ENCODE measurements around the gene PORCN. TPM values are rescaled to one million over a fixed set of nuclear protein-coding genes. Genes with fewer than 3 reads are reported as not detected.

Gene PORCN
- total RNA-seq, 1 experiment from 2014 or later = 16.4 TPM

DNA sequence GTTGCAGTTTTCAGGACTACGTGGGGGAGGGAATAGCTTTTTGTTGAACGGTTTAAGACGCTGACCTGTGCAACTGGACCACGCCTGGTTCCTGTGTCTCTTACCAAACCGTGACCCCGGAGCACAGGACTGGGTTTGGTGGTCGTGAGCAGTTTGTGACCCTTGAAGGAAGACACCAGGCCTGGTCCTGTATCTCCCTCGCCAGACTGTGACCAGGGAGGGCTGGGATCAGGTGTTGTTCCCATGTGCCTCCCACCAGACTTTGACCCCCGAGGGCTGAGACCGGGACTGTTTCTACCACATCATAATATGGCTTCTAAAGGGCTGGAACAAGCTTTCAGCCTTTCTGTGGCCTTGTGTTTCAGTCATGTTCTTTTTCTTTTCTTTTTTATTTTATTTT is 13.5 kb downstream of the PORCN start:
- no peak for DNase-seq (ENCODE audit: low spot score)
- Mint-ChIP-seq H3K4me3 (peak overlapping the region; percentile 82), H3K27ac (peak overlapping the region; percentile 53), H3K27me3 (ENCODE audit: low read depth) (no peaks in the 10 kb centered on the region), H3K9me3 (no peaks in the 10 kb centered on the region), H3K4me1 (peaks cover 11% of the 10 kb centered on the region), H3K36me3 (peaks cover 15% of the 10 kb centered on the region)
- TF ChIP-seq, protein P1, sequence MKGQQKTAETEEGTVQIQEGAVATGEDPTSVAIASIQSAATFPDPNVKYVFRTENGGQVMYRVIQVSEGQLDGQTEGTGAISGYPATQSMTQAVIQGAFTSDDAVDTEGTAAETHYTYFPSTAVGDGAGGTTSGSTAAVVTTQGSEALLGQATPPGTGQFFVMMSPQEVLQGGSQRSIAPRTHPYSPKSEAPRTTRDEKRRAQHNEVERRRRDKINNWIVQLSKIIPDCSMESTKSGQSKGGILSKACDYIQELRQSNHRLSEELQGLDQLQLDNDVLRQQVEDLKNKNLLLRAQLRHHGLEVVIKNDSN (CRISPR knock-in tag; IDR thresholded peaks at IDR 0.05) = no peak
- TF ChIP-seq, protein P2, sequence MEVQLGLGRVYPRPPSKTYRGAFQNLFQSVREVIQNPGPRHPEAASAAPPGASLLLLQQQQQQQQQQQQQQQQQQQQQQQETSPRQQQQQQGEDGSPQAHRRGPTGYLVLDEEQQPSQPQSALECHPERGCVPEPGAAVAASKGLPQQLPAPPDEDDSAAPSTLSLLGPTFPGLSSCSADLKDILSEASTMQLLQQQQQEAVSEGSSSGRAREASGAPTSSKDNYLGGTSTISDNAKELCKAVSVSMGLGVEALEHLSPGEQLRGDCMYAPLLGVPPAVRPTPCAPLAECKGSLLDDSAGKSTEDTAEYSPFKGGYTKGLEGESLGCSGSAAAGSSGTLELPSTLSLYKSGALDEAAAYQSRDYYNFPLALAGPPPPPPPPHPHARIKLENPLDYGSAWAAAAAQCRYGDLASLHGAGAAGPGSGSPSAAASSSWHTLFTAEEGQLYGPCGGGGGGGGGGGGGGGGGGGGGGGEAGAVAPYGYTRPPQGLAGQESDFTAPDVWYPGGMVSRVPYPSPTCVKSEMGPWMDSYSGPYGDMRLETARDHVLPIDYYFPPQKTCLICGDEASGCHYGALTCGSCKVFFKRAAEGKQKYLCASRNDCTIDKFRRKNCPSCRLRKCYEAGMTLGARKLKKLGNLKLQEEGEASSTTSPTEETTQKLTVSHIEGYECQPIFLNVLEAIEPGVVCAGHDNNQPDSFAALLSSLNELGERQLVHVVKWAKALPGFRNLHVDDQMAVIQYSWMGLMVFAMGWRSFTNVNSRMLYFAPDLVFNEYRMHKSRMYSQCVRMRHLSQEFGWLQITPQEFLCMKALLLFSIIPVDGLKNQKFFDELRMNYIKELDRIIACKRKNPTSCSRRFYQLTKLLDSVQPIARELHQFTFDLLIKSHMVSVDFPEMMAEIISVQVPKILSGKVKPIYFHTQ (CRISPR knock-in tag; IDR thresholded peaks at IDR 0.05) = no peak
- TF ChIP-seq NR3C1 (CRISPR knock-in tag; conservative IDR thresholded peaks at IDR 0.05; ENCODE audit: low read depth) (no peak), CREM (CRISPR knock-in tag; IDR thresholded peaks at IDR 0.05) (no peak), ZNF317 (CRISPR knock-in tag; IDR thresholded peaks at IDR 0.05; ENCODE audit: borderline replicate concordance, low read depth) (no peak), CREB1 (CRISPR knock-in tag; IDR thresholded peaks at IDR 0.05) (no peak), GRHL2 (CRISPR knock-in tag; IDR thresholded peaks at IDR 0.05; ENCODE audit: insufficient replicate concordance, severe bottlenecking) (no peak)
- TF ChIP-seq, protein P3, sequence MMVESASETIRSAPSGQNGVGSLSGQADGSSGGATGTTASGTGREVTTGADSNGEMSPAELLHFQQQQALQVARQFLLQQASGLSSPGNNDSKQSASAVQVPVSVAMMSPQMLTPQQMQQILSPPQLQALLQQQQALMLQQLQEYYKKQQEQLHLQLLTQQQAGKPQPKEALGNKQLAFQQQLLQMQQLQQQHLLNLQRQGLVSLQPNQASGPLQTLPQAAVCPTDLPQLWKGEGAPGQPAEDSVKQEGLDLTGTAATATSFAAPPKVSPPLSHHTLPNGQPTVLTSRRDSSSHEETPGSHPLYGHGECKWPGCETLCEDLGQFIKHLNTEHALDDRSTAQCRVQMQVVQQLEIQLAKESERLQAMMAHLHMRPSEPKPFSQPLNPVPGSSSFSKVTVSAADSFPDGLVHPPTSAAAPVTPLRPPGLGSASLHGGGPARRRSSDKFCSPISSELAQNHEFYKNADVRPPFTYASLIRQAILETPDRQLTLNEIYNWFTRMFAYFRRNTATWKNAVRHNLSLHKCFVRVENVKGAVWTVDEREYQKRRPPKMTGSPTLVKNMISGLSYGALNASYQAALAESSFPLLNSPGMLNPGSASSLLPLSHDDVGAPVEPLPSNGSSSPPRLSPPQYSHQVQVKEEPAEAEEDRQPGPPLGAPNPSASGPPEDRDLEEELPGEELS (CRISPR knock-in tag; IDR thresholded peaks at IDR 0.05) = no peak
- TF ChIP-seq, protein P4, sequence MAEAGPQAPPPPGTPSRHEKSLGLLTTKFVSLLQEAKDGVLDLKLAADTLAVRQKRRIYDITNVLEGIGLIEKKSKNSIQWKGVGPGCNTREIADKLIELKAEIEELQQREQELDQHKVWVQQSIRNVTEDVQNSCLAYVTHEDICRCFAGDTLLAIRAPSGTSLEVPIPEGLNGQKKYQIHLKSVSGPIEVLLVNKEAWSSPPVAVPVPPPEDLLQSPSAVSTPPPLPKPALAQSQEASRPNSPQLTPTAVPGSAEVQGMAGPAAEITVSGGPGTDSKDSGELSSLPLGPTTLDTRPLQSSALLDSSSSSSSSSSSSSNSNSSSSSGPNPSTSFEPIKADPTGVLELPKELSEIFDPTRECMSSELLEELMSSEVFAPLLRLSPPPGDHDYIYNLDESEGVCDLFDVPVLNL (CRISPR knock-in tag; IDR thresholded peaks at IDR 0.05; ENCODE audit: borderline replicate concordance, low read depth) = no peak
- TF ChIP-seq, protein P5, sequence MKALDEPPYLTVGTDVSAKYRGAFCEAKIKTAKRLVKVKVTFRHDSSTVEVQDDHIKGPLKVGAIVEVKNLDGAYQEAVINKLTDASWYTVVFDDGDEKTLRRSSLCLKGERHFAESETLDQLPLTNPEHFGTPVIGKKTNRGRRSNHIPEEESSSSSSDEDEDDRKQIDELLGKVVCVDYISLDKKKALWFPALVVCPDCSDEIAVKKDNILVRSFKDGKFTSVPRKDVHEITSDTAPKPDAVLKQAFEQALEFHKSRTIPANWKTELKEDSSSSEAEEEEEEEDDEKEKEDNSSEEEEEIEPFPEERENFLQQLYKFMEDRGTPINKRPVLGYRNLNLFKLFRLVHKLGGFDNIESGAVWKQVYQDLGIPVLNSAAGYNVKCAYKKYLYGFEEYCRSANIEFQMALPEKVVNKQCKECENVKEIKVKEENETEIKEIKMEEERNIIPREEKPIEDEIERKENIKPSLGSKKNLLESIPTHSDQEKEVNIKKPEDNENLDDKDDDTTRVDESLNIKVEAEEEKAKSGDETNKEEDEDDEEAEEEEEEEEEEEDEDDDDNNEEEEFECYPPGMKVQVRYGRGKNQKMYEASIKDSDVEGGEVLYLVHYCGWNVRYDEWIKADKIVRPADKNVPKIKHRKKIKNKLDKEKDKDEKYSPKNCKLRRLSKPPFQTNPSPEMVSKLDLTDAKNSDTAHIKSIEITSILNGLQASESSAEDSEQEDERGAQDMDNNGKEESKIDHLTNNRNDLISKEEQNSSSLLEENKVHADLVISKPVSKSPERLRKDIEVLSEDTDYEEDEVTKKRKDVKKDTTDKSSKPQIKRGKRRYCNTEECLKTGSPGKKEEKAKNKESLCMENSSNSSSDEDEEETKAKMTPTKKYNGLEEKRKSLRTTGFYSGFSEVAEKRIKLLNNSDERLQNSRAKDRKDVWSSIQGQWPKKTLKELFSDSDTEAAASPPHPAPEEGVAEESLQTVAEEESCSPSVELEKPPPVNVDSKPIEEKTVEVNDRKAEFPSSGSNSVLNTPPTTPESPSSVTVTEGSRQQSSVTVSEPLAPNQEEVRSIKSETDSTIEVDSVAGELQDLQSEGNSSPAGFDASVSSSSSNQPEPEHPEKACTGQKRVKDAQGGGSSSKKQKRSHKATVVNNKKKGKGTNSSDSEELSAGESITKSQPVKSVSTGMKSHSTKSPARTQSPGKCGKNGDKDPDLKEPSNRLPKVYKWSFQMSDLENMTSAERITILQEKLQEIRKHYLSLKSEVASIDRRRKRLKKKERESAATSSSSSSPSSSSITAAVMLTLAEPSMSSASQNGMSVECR (CRISPR knock-in tag; IDR thresholded peaks at IDR 0.05; ENCODE audit: borderline replicate concordance) = no peak
- TF ChIP-seq, protein P6, sequence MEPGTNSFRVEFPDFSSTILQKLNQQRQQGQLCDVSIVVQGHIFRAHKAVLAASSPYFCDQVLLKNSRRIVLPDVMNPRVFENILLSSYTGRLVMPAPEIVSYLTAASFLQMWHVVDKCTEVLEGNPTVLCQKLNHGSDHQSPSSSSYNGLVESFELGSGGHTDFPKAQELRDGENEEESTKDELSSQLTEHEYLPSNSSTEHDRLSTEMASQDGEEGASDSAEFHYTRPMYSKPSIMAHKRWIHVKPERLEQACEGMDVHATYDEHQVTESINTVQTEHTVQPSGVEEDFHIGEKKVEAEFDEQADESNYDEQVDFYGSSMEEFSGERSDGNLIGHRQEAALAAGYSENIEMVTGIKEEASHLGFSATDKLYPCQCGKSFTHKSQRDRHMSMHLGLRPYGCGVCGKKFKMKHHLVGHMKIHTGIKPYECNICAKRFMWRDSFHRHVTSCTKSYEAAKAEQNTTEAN (CRISPR knock-in tag; IDR thresholded peaks at IDR 0.05) = no peak
- no peak for ATAC-seq
- CTCF ChIA-PET = interaction anchor here (0.6 to 1.2 kb wide), 4 partner anchors 18 to 1024 kb away, joined by 3 to 4 read pairs (median 4); no protein-coding TSS in a partner anchor
- POLR2A ChIA-PET = interaction anchor here (0.6 to 1.3 kb wide), 2 partner anchors 54 to 701 kb away, joined by 4 to 9 read pairs; no protein-coding TSS in a partner anchor

DNA sequence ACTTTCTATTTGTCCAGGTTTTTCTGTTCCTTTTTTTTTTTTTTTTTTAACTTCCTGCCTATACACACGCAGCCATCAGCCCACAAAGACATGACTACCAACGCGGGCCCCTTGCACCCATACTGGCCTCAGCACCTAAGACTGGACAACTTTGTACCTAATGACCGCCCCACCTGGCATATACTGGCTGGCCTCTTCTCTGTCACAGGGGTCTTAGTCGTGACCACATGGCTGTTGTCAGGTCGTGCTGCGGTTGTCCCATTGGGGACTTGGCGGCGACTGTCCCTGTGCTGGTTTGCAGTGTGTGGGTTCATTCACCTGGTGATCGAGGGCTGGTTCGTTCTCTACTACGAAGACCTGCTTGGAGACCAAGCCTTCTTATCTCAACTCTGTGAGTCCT is 14.9 kb downstream of the PORCN start:
- H3K27me3 Mint-ChIP-seq (ENCODE audit: low read depth) = no peaks in the 10 kb centered on the region
- no peaks in the 10 kb centered on the region for H3K9me3 Mint-ChIP-seq
- H3K4me1 Mint-ChIP-seq = peaks cover 11% of the 10 kb centered on the region
- POLR2A ChIA-PET = no interaction called here
- CTCF ChIA-PET = no interaction called here
- H3K36me3 Mint-ChIP-seq = peaks cover 29% of the 10 kb centered on the region
- H3K4me3 Mint-ChIP-seq = peak overlapping the region; percentile 39
- no peak for DNase-seq (ENCODE audit: low spot score)
- no peak for ATAC-seq
- no peak overlapping the region for H3K27ac Mint-ChIP-seq
- no peak for TF ChIP-seq CREM (CRISPR knock-in tag; IDR thresholded peaks at IDR 0.05)
- TF ChIP-seq, protein P7, sequence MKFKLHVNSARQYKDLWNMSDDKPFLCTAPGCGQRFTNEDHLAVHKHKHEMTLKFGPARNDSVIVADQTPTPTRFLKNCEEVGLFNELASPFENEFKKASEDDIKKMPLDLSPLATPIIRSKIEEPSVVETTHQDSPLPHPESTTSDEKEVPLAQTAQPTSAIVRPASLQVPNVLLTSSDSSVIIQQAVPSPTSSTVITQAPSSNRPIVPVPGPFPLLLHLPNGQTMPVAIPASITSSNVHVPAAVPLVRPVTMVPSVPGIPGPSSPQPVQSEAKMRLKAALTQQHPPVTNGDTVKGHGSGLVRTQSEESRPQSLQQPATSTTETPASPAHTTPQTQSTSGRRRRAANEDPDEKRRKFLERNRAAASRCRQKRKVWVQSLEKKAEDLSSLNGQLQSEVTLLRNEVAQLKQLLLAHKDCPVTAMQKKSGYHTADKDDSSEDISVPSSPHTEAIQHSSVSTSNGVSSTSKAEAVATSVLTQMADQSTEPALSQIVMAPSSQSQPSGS (CRISPR knock-in tag; IDR thresholded peaks at IDR 0.05; ENCODE audit: borderline replicate concordance, low read depth) = no peak
- no peak for TF ChIP-seq FOXJ3 (CRISPR knock-in tag; IDR thresholded peaks at IDR 0.05; ENCODE audit: borderline replicate concordance)
- no peak for TF ChIP-seq ZBTB21 (CRISPR knock-in tag; IDR thresholded peaks at IDR 0.05; ENCODE audit: borderline replicate concordance)
- no peak for TF ChIP-seq ZNF138 (CRISPR knock-in tag; conservative IDR thresholded peaks at IDR 0.05)
- TF ChIP-seq, protein P8, sequence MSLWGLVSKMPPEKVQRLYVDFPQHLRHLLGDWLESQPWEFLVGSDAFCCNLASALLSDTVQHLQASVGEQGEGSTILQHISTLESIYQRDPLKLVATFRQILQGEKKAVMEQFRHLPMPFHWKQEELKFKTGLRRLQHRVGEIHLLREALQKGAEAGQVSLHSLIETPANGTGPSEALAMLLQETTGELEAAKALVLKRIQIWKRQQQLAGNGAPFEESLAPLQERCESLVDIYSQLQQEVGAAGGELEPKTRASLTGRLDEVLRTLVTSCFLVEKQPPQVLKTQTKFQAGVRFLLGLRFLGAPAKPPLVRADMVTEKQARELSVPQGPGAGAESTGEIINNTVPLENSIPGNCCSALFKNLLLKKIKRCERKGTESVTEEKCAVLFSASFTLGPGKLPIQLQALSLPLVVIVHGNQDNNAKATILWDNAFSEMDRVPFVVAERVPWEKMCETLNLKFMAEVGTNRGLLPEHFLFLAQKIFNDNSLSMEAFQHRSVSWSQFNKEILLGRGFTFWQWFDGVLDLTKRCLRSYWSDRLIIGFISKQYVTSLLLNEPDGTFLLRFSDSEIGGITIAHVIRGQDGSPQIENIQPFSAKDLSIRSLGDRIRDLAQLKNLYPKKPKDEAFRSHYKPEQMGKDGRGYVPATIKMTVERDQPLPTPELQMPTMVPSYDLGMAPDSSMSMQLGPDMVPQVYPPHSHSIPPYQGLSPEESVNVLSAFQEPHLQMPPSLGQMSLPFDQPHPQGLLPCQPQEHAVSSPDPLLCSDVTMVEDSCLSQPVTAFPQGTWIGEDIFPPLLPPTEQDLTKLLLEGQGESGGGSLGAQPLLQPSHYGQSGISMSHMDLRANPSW (CRISPR knock-in tag; conservative IDR thresholded peaks at IDR 0.05; ENCODE audit: low read depth) = no peak

Data from WTC11 (cell line).